GM18858 (cell line): Measurements from ENCODE around the gene MUC20.
"Not testable (repeated sequence)": the region's sequence is repeated elsewhere in the genome, so short reads cannot be mapped to it uniquely, and the experiment has no call there.

Experiments used
- ATAC-seq: cut with Tn5 transposase; IDR thresholded peaks from one replicate; pipeline ENCODE4 v1.9.1; 2021; ENCODE audit not compliant: unreplicated experiment

MUC20 gene

GRCh38 chr3:195720831-195721506 lies at the start of gene MUC20:
MUC20 (plus strand) TSS chr3:195720978; CDS start chr3:195721008, 30 bp downstream.
- ATAC-seq = not testable (repeated sequence)

GRCh38 chr3:195671283-195671682 lies 49.5 kb upstream of the MUC20 start:
- not testable (repeated sequence) for ATAC-seq

- ATAC-seq = not testable (repeated sequence)
Measured at GRCh38 chr3:195673711-195674110, 47.1 kb upstream of the MUC20 start.

- ATAC-seq = not testable (repeated sequence)
Measured at GRCh38 chr3:195678391-195679015, 42.3 kb upstream of the MUC20 start.

- not testable (repeated sequence) for ATAC-seq
Measured at GRCh38 chr3:195680690-195681089, 40.1 kb upstream of the MUC20 start.

GRCh38 chr3:195681458-195682103 lies 39.2 kb upstream of the MUC20 start:
- not testable (repeated sequence) for ATAC-seq

GRCh38 chr3:195682104-195682742 lies 38.6 kb upstream of the MUC20 start:
- ATAC-seq = not testable (repeated sequence)

- not testable (repeated sequence) for ATAC-seq
Measured at GRCh38 chr3:195683722-195684526, 36.9 kb upstream of the MUC20 start.

GRCh38 chr3:195684527-195685257 lies 36.1 kb upstream of the MUC20 start:
- ATAC-seq = not testable (repeated sequence)

GRCh38 chr3:195686537-195687208 lies 34.1 kb upstream of the MUC20 start:
- not testable (repeated sequence) for ATAC-seq

GRCh38 chr3:195687209-195687760 lies 33.5 kb upstream of the MUC20 start:
- ATAC-seq = not testable (repeated sequence)

GRCh38 chr3:195688471-195689183 lies 32.2 kb upstream of the MUC20 start:
- ATAC-seq = not testable (repeated sequence)

- not testable (repeated sequence) for ATAC-seq
Measured at GRCh38 chr3:195689184-195690070, 31.4 kb upstream of the MUC20 start.

- ATAC-seq = no peak
Measured at GRCh38 chr3:195690951-195691350, 29.8 kb upstream of the MUC20 start.

GRCh38 chr3:195691596-195692353 lies 29.0 kb upstream of the MUC20 start:
- not testable (repeated sequence) for ATAC-seq

GRCh38 chr3:195692354-195692685 lies 28.5 kb upstream of the MUC20 start:
- no peak for ATAC-seq
